SK-MEL-5 (cell line): Measurements from ENCODE around the gene BMI1. TPM values are rescaled to one million over a fixed set of nuclear protein-coding genes. Genes with fewer than 3 reads are reported as not detected.
"Not testable (repeated sequence)": the region's sequence is repeated elsewhere in the genome, so short reads cannot be mapped to it uniquely, and the experiment has no call there.

ENCODE experiments used
- DNase-seq: peaks from one replicate; pipeline ENCODE4 v3.0.0-alpha.2; 2016; ENCODE audit warnings: low read depth, low spot score
- in situ Hi-C: cut with HindIII; loops from 2 replicates; pipeline ENCODE4 v1.10.0; 2016; ENCODE audit warnings: low sequenced_read_pairs, high pct_unique_total_duplicates, low pct_unique_long_range_greater_than_20kb
- polyA plus RNA-seq, 2 experiments: library from polyadenylated mRNA; depleted of rRNA; stranded (reverse); fragments of >200 nt; gene quantifications; 2 replicates each; pipeline ENCODE4 v1.2.3, GENCODE V29; 2015
- total RNA-seq: library from RNA; depleted of rRNA; stranded (reverse); fragments of >200 nt; shearing (Covaris generic); gene quantifications from 2 replicates; pipeline ENCODE4 v1.2.3, GENCODE V29; 2014; rRNA removed

The BMI1 gene
- 54.1 and 65.0 TPM in 2 replicates for total RNA-seq
- 29.4 and 32.0 TPM in 2 replicates for polyA plus RNA-seq (2015; cell fraction: cytosol; rRNA removed)
- polyA plus RNA-seq (2015; cell fraction: nucleus; rRNA removed), result 105 and 143 TPM in 2 replicates

GRCh38 chr10:22320591-22321155 is at the start of gene BMI1:
Gene BMI1, plus strand, starts transcription at chr10:22321099. Its CDS starts 5,351 bp downstream, at chr10:22326450.
- in situ Hi-C loops, result no loop called here
- peak; percentile 69 for DNase-seq

- in situ Hi-C loops, result no loop called here
- no peak for DNase-seq
Measured at GRCh38 chr10:22271786-22272185, 49.1 kb upstream of the BMI1 start.

GRCh38 chr10:22278441-22278782 is 42.5 kb upstream of the BMI1 start:
- in situ Hi-C loops, result no loop called here
- DNase-seq, result no peak

DNA sequence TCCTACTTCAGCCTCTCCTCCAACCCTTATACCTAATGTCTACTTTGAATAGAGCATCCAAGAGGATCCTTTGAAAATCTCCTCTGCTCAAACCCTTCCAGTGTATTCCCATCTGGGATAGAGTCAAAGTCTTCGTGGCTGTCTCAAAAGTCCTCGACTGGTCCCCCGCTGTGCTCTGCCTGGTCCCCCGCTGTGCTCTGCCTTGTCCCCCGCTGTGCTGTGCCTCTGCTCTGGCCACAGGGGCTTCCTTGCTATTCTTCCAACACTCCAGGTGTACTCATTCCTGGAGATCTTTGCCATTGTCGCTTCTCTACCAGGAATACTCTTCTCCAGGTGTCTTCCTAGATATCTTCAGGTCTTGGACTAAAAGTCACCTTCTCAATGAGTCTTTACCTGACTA is 40.8 kb upstream of the BMI1 start:
- in situ Hi-C loops, result no loop called here
- DNase-seq, result no peak

DNA sequence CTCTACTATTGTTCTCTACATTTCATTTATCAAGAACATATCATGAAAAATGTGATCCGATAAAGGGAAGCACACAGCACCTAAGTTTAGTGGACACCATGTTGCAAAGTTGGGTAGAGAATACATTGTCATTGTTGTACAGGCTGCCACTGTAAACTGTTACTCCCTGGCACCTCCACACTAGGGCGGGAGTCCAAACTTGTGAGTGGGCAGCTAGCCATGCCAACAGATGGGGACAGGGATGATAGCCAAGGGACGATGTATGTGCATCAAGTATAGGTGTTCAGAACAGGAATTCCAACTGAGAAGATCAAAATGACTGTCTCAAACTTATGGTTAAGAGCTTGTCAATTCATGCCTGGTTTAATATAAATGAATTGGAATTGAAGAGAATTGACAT is 35.8 kb upstream of the BMI1 start:
- in situ Hi-C loops, result no loop called here
- no peak for DNase-seq

GRCh38 chr10:22293747-22294404 is 27.0 kb upstream of the BMI1 start:
- DNase-seq, result no peak
- in situ Hi-C loops, result no loop called here

DNA sequence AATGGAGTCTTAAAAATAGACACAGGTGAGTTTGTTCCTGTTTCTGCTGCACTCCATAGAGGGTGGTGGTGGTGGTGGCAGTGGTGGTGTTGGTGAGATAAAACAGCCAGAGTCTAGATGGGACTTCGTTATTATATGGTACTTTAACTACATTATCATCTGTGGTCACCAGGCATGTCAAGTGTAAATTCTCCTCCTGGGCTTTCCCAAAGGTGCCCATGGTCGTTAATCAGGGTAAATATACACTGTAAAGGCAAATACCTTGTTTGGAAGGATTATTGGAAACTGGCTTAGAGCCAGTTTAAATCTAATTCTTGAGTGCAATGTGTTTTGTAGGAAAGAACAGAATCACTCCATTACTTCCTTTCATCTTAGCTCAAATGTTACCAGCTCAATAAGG is 26.2 kb upstream of the BMI1 start:
- in situ Hi-C loops, result no loop called here
- DNase-seq, result no peak

DNA sequence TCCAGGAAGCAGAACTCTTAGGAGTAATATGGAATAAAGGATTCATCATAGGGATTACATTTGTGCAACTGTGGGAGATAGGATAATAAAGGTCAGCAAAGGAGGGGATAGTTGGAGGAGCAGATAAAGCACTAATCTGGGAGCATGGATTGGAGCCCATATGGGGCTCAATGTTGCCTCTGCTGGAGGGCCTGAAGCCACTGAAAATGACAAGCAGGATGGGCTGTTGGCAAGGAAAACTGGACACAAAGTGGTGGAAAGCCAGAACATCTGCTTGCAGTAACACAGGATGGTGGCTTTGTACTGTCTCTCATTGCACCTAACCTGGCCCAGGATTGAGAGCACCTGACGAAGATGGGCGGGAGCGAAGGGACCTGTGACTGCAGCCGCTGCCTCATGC is 19.7 kb upstream of the BMI1 start:
- in situ Hi-C loops, result no loop called here
- DNase-seq, result peak; percentile 11

GRCh38 chr10:22303461-22303860 is 17.4 kb upstream of the BMI1 start:
- in situ Hi-C loops, result no loop called here
- no peak for DNase-seq

- DNase-seq, result no peak
- in situ Hi-C loops, result no loop called here
Measured at GRCh38 chr10:22305721-22306120, 15.2 kb upstream of the BMI1 start.

DNA sequence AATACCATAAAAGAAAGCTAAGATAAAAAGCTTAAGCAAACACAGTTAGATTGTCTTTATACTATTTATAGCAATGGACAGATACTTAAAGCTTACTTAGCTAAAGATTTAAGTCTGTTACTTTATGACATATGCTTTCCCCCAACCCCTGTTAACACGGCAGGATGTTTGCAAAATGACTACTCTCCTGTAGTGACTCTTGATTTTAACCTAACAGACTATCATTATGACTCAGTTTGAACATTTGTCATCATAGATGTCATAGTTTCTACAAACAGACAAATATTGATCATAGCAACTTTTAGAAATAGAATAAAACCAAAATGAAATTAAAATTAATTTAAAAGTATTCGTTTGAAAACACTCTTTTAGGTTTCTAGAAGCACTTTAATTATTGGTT is 12.5 kb upstream of the BMI1 start:
- DNase-seq, result no peak

GRCh38 chr10:22309180-22310000 is 11.5 kb upstream of the BMI1 start:
- in situ Hi-C loops, result no loop called here
- DNase-seq, result no peak

More for the DNA sequence above, 12.5 kb upstream of the BMI1 start:
- in situ Hi-C loops, result no loop called here

- in situ Hi-C loops, result loop anchor here (10.0 kb wide), 1 partner anchor 65 kb away; no protein-coding TSS in a partner anchor
- DNase-seq, result not testable (repeated sequence)
Measured at GRCh38 chr10:22310012-22310411, 10.9 kb upstream of the BMI1 start.

DNA sequence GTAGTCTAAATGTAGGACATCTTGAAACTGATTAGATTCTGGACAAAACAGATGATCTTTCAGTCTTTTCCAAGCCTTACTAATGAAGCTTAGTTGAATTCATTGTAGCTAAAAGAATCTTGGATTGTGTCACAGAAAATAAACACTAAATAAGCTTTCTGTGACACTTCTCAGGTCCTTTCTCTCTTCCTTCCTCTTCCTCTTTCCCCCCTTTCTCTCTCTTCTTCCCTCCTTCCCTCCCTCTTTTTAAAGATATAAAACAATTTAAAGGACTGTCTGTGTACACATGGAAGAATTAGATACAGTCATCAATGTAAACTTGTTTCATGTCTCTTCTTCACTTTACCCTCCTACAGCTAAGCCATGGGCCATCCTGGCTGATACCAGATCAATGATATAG is 10.0 kb upstream of the BMI1 start:
- DNase-seq, result no peak
- in situ Hi-C loops, result loop anchor here (10.0 kb wide), 1 partner anchor 66 kb away; no protein-coding TSS in a partner anchor

DNA sequence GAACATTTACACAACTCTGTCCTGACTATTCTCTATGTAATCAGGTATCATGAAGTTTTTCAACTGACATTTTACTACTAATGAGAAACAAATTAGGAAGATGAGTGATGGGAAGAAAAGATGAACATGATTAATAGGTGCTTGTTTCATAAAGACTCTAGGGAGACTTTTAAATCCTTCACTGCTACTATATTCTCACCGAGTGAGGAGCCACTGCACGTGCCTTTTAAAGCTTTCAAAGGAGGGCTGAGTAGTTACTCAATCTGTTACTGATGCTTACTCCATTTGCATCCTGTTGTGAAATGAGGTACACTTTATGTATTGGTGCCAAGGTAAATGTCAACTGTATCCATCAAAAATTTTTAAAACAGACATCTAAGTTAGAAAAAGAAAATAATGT is 6.0 kb upstream of the BMI1 start:
- in situ Hi-C loops, result loop anchor here (10.0 kb wide), 1 partner anchor 70 kb away; no protein-coding TSS in a partner anchor
- DNase-seq, result no peak

DNA sequence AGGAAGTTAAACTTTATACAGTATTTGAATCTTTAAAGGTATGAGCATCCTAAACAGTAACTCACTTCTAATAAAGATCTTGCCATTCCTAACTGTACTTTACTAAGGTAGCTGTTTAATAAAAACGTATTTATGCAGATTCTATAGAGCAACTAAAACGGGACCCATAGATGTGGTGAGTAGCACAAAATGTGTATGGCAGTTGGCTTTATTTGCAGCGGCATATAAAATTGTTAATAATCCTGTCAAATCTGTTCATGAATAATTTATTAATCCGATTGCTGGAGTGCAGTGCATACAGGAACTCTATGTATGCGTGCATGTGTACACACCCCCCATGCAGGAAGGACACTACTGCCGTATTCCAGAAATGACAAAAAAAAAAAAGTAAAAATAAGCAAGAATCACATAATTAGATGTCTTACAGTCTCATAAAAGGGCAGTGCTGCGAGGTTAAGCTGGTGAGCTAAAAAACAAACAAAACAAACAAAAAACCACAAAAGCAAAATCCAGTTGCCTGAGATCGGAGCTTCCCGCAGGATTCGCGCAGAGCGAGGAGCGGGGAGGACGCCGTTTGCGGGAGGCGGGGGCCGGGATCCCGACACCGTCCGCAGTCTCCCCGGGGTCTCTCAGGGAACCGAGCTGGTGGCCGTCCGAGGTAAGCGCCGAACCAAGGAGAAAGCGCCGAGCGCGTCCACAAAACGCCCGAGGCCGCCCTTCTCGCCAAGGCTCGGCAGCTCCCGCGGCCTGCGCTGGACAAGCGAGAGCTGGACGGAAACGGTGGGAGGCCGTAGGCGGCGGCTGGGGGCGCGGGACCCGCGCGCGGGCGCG is 5.2 kb upstream of the BMI1 start:
- no peak for DNase-seq
- in situ Hi-C loops, result loop anchor here (10.0 kb wide), 1 partner anchor 71 kb away; no protein-coding TSS in a partner anchor

DNA sequence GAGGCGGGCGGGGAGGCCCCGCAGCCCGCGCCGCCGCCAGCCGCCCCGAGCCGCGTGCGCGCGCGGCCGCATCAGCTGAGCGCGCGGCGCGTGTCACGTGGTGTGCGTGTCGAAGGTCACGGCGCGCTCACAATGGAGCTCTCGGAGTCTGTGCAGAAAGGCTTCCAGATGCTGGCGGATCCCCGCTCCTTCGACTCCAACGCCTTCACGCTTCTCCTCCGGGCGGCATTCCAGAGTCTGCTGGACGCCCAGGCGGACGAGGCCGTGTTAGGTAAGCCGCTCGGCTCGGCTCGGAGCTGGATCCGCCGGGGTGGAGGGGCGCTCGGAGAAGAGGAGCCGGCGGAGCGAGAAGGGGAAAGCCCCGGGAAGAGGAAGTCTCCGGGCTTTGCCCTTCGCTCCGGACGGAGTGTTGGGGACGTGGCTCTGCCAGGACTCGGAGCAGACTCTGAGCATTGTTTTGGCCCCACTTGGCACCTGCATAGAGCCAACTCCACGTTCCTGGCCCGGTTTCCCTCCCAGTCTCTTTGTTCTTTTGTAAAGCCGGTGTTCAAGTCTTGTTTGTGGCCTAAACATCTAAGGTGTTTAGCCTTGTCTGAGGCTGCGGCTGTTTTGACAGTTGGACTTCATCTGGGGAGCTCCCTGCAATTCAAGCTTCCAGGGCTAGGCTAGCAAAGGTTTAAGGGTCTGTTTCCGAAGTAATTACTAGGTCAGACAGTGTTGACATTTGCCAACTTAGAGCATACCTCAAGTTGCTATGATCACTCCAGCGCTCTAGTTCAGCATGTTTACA is 4.4 kb upstream of the BMI1 start, which contains the start of gene COMMD3:
COMMD3 (plus strand) TSS at position 103 of the 790 bp plus-strand sequence; CDS start at position 133, 30 bp downstream.
- peak; percentile 80 for DNase-seq
- in situ Hi-C loops, result loop anchor here (10.0 kb wide), 1 partner anchor 72 kb away; no protein-coding TSS in a partner anchor
